Psoas muscle (tissue), 8 donors: ENCODE results near the gene BCAR3. TPM values are rescaled to one million over a fixed set of nuclear protein-coding genes. Genes with fewer than 3 reads are reported as not detected.

Source experiments
- ATAC-seq, 4 donors: fragments of 200-7000 bp; cut with Tn5 transposase; one replicate each; pipeline ENCODE4 v1.9.1; 2020; ENCODE audit warnings: moderate library complexity in 3 of 4, mild to moderate bottlenecking in 2 of 4
- DNase-seq, 2 donors: peaks; one replicate each; pipeline ENCODE4 v3.0.0-alpha.2; 2020
- H3K27ac ChIP-seq: fragments of 200-600 bp; one replicate; pipeline ENCODE4 v1.8.0; 2022
- H3K27me3 ChIP-seq, 3 donors: fragments of 200-600 bp in 1 of 3; one replicate each; pipeline versions ENCODE4 v1.6.1 to v1.8.0; 2013 to 2022; ENCODE audit warnings: low read length in 2 of 3, mild to moderate bottlenecking in 2 of 3, moderate library complexity in 1 of 3; ENCODE audit not compliant: insufficient read depth in 3 of 3
- H3K36me3 ChIP-seq, 2 donors: fragments of 200-600 bp in 1 of 2; one replicate each; pipeline versions ENCODE4 v1.6.1 to v1.8.0; 2013 to 2022; ENCODE audit warnings: low read depth in 1 of 2, mild to moderate bottlenecking in 1 of 2, moderate library complexity in 1 of 2; ENCODE audit not compliant: insufficient read depth in 1 of 2
- H3K4me1 ChIP-seq: fragments of 200-600 bp; one replicate; pipeline ENCODE4 v1.8.0; 2022
- H3K4me3 ChIP-seq: fragments of 200-600 bp; one replicate; pipeline ENCODE4 v1.8.0; 2022; ENCODE audit warnings: mild to moderate bottlenecking
- H3K9me3 ChIP-seq: fragments of 200-600 bp; one replicate; pipeline ENCODE4 v1.8.0; 2022
- WGBS, 3 donors: extraction: QIAGEN DNeasy Blood & Tissue Kit; methylation state at CpG; one replicate each; pipeline versions ENCODE4 v1.1.6 to v1.1.7; 2013; 5-methylcytosine and 5-hydroxymethylcytosine counted together
- intact Hi-C, 2 donors: fragments of 100-400 bp; cut with DNase I; formaldehyde crosslinking; loops; one replicate each; pipeline versions ENCODE4 v1.11.0 to v1.14.2; 2022
- polyA plus RNA-seq, 3 donors: library from polyadenylated mRNA; stranded (reverse); fragments of 200-250 nt; gene quantifications; one replicate each; pipeline ENCODE4 v1.2.3, GENCODE V29; 2013
- total RNA-seq, 4 donors: library from RNA; stranded (reverse); fragmentation: NEBNext Ultra II Directional in 2 of 4; extraction: Animal tissue kit (Norgen Biotek cat#: 25700) in 2 of 4; gene quantifications; one replicate each; pipeline versions ENCODE4 v1.2.1 to v1.2.4, GENCODE V29; 2021 to 2023
- TF ChIP-seq, protein P1 (sequence below): fragments of 200-600 bp; IDR thresholded peaks from one replicate; pipeline ENCODE4 v1.8.0; 2022; ENCODE audit warnings: antibody characterized with exemption
- donor health status: healthy with polysubstance abuse.
- donor health status: DM: no; HTN: no; CAD: no; lungs with moderate emphysema.
- donor health status: Bipolar disorder and iron deficiency.
- donor health status: healthy.
- donor health status: DM: yes; HTN: yes; CAD: no.
- donor health status: DM: no; HTN: no; CAD: no.
- donor health status: DM: no; HTN: no; CAD: no.
- donor health status: DM: yes; HTN: yes; CAD: no.

Gene BCAR3
- total and polyA plus RNA-seq, 7 donors = 15.8 to 64.1 (median 18.4) TPM

DNA sequence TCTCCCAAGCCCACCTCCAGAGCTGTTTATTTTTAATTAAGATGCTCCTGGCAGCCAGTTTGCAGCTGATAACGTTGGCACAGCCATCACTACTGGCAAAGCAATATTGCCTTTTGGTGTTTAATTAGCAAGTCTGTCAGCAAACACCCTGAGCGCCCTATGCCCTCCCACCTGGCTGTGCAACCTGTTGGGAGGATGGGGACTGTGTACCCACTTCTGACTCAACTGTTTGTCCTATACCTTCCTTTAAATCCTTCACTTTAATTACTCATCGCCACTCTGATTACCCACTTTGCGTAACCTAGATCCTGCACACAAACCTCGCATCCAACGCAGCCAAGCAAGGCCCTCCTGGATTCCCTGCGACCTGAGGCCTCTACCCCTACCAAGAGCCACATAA lies 67.1 kb downstream of the BCAR3 start:
- peaks cover 58% of the 10 kb centered on the region for H3K4me1 ChIP-seq
- intact Hi-C loops = loop anchor here in 1 of 2 donors (5.0 kb wide), 1 partner anchor 37 kb away; no protein-coding TSS in a partner anchor

DNA sequence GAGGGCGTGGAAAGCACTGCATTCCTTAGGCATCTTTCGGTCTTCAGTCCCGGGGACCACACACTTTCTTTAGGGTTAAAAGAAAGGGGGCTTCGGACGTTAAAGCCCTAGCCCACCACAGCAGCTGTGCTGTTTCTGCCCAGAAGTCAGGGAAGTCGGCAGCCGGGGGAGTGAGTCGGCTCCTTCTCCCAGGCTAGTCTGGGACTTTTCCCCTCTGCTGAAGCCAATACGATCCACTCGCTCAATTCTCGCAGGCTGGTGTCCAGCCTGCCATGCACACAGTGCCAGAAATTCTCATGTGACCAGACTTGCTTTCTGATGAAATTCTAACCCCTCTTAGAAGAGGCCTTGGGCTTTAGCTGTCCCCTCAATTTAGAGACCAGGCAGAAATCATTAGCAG lies 67.7 kb downstream of the BCAR3 start:
- Histone ChIP-seq H3K4me1 (peaks cover 64% of the 10 kb centered on the region), H3K36me3 (no peaks in the 10 kb centered on the region)

More for the DNA sequence above, 67.1 kb downstream of the BCAR3 start:
- no peak overlapping the region for H3K4me3 ChIP-seq
- TF ChIP-seq, protein P1, sequence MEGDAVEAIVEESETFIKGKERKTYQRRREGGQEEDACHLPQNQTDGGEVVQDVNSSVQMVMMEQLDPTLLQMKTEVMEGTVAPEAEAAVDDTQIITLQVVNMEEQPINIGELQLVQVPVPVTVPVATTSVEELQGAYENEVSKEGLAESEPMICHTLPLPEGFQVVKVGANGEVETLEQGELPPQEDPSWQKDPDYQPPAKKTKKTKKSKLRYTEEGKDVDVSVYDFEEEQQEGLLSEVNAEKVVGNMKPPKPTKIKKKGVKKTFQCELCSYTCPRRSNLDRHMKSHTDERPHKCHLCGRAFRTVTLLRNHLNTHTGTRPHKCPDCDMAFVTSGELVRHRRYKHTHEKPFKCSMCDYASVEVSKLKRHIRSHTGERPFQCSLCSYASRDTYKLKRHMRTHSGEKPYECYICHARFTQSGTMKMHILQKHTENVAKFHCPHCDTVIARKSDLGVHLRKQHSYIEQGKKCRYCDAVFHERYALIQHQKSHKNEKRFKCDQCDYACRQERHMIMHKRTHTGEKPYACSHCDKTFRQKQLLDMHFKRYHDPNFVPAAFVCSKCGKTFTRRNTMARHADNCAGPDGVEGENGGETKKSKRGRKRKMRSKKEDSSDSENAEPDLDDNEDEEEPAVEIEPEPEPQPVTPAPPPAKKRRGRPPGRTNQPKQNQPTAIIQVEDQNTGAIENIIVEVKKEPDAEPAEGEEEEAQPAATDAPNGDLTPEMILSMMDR = no peak
- H3K36me3 ChIP-seq = no peaks in the 10 kb centered on the region
- H3K27me3 ChIP-seq = no peaks in the 10 kb centered on the region
- WGBS, 3 donors = 80 to 85% (median 82%) methylated on average over 7 of the region's 7 CpGs
- H3K27ac ChIP-seq = peak overlapping the region; percentile 86
- no peaks in the 10 kb centered on the region for H3K9me3 ChIP-seq
- no peak for DNase-seq
- ATAC-seq = no peak

DNA sequence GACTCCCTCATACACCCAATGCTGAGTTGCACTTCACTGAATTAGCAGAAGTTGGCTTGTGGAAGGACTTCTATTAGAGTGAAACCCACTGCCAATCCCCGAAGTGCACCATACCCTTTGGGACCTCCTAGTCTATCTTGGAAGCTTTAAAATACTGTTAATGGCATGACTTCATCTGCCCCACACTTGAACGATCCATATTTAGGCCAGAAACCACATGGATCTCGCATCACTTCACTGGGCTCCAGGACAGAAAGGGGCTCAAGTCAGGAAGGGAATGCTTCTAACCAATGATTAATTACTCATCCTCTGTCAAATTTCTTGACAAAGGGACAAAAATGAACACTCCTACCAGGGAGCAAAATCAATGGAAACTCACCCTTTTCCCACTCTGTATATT lies 69.1 kb downstream of the BCAR3 start:
- no peak for DNase-seq
- Histone ChIP-seq H3K27me3 (no peaks in the 10 kb centered on the region), H3K4me1 (peaks cover 73% of the 10 kb centered on the region), H3K9me3 (no peaks in the 10 kb centered on the region), H3K4me3 (peak overlapping the region; percentile 76), H3K36me3 (no peaks in the 10 kb centered on the region), H3K27ac (peak overlapping the region; percentile 86)
- ATAC-seq = no peak
- 25 to 47% (median 33%) methylated on average over 3 of the region's 3 CpGs for WGBS, 3 donors
- intact Hi-C loops = loop anchor here in 1 of 2 donors (5.0 kb wide), 1 partner anchor 35 kb away; no protein-coding TSS in a partner anchor
- TF ChIP-seq, protein P1 = no peak

More for the DNA sequence above, 67.7 kb downstream of the BCAR3 start:
- H3K27me3 ChIP-seq = no peaks in the 10 kb centered on the region
- intact Hi-C loops = loop anchor here in 1 of 2 donors (5.0 kb wide), 1 partner anchor 37 kb away; no protein-coding TSS in a partner anchor
- no peaks in the 10 kb centered on the region for H3K9me3 ChIP-seq
- ATAC-seq (peak; percentile 67 to 76 (median 70)), DNase-seq (no peak)
- TF ChIP-seq, protein P1 = no peak
- H3K4me3 ChIP-seq = peak overlapping the region; percentile 76
- peak overlapping the region; percentile 86 for H3K27ac ChIP-seq
- 17 to 38% (median 21%) methylated on average over 11 of the region's 11 CpGs for WGBS, 3 donors

DNA sequence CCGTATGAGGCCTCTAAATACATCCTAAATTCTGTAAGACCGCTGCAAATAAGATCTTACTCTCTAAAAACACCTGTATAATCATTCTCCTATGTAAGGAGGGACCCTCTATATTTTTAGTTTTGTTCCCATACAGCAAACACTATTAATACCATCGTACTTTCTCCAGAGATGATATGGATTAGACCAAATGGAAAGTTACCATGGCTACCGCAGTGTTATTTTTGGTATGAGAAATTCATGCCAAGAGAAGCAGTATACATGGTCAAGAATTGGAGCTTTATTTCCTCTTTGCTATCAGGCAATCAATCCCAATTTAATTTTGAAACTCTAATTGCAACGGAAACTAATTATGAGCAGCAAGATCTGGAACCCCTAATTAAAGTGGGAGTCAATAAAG lies 70.0 kb downstream of the BCAR3 start:
- peaks cover 72% of the 10 kb centered on the region for H3K4me1 ChIP-seq
- intact Hi-C loops = loop anchor here in 1 of 2 donors (5.0 kb wide), 1 partner anchor 34 kb away; no protein-coding TSS in a partner anchor
- TF ChIP-seq, protein P1 = no peak
- H3K27me3 ChIP-seq = no peaks in the 10 kb centered on the region
- H3K27ac ChIP-seq = peak overlapping the region; percentile 86
- WGBS, 3 donors = 60 to 64% (median 60%) methylated on average over 5 of the region's 5 CpGs
- no peaks in the 10 kb centered on the region for H3K36me3 ChIP-seq
- DNase-seq = no peak
- ATAC-seq = no peak
- peak overlapping the region; percentile 76 for H3K4me3 ChIP-seq
- no peaks in the 10 kb centered on the region for H3K9me3 ChIP-seq

DNA sequence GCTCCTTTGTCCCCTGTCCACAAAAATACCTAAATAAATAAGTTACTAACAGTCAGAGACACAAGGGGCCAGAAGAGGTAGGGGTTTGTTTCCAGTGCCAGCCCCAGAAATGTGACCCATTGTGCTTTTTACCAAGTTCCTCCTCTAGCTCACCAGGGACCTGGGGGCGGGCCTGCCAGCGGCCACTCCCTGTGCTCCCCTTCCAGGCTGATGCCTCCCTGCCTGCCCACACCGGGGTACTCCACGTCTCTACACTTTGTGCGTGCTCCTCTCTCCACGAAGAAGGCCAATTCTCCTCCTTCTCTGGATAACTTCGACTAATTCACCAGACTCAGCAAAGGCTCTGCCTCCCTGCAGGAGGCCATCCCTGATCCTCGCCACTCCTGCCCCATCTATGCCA lies 72.1 kb downstream of the BCAR3 start:
- Histone ChIP-seq H3K4me1 (peaks cover 68% of the 10 kb centered on the region), H3K27ac (peak overlapping the region; percentile 86), H3K9me3 (no peaks in the 10 kb centered on the region), H3K4me3 (peak overlapping the region; percentile 24), H3K27me3 (no peaks in the 10 kb centered on the region), H3K36me3 (no peaks in the 10 kb centered on the region)
- ATAC-seq (no peak), DNase-seq (no peak)
- WGBS, 3 donors = 81 to 85% (median 82%) methylated on average over 8 of the region's 8 CpGs
- intact Hi-C loops = loop anchor here in 1 of 2 donors (5.0 kb wide), 1 partner anchor 162 kb away; the partner anchor contains the start of gene FNBP1L
- TF ChIP-seq, protein P1 = no peak
